ENCODE results near the gene CDH3. TPM values are rescaled to one million over a fixed set of nuclear protein-coding genes. Genes with fewer than 3 reads are reported as not detected.

Gene CDH3
- total and polyA plus RNA-seq, 3 donors from 2014 or later: 3.0 to 8.2 (median 5.4) TPM

DNA sequence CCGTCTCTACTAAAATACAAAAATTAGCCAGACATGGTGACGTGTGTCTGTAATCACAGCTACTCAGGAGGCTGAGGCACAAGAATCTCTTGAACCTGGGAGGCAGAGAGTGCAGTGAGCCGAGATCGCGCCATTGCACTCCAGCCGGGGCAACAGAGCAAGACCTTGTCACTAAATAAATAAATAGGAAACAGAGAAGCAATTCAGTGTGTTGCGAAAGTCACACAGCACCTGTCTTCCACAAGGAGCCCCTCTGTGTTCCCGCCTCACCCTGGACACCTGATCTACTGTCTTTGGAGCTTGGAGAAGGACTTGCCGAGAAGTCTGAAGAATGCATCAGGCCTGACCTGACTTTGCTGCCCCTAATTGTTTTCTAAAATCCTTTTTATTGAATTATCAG, 88.5 kb downstream of the CDH3 start:
- intact Hi-C loops (cut with DNase I; ENCODE audit: low total_unique reads): no loop called here
- no peaks in the 10 kb centered on the region for H3K36me3 ChIP-seq (ENCODE audit: low read depth, missing control alignments)
- 90 to 93% methylated on average over 9 of the region's 9 CpGs for WGBS, 2 donors
- no peaks in the 10 kb centered on the region for H3K9me3 ChIP-seq
- no peak for DNase-seq
- TF ChIP-seq POLR2A (IDR thresholded peaks at IDR 0.05): no peak
- TF ChIP-seq, protein P1, sequence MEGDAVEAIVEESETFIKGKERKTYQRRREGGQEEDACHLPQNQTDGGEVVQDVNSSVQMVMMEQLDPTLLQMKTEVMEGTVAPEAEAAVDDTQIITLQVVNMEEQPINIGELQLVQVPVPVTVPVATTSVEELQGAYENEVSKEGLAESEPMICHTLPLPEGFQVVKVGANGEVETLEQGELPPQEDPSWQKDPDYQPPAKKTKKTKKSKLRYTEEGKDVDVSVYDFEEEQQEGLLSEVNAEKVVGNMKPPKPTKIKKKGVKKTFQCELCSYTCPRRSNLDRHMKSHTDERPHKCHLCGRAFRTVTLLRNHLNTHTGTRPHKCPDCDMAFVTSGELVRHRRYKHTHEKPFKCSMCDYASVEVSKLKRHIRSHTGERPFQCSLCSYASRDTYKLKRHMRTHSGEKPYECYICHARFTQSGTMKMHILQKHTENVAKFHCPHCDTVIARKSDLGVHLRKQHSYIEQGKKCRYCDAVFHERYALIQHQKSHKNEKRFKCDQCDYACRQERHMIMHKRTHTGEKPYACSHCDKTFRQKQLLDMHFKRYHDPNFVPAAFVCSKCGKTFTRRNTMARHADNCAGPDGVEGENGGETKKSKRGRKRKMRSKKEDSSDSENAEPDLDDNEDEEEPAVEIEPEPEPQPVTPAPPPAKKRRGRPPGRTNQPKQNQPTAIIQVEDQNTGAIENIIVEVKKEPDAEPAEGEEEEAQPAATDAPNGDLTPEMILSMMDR (IDR thresholded peaks at IDR 0.05): no peak
- H3K4me1 ChIP-seq: peaks cover 10% of the 10 kb centered on the region
- H3K27ac ChIP-seq: no peak overlapping the region
- no peak overlapping the region for H3K4me3 ChIP-seq
- peaks cover 3% of the 10 kb centered on the region for H3K27me3 ChIP-seq

DNA sequence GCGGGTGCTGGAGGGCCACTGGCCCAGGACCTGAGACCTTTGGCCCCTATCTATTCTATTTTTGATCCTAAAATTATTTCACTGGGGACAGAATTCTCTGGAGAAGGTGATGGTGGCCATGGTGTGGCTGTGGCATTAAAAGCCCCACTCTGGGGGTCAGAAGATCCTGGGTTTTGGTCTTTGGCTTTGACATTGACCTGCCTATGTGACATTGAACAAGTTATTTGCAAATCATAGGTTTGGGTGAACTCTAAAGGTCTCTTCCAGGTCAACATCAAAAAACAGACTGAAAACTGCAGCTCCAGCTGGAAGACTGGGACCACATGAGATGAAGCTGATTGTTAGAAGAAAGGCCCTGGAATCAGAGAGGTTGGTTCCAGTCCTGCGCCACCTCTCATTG, 89.7 kb downstream of the CDH3 start:
- H3K27ac ChIP-seq: no peak overlapping the region
- H3K4me1 ChIP-seq: peaks cover 10% of the 10 kb centered on the region
- 97 to 98% methylated on average over 2 of the region's 2 CpGs for WGBS, 2 donors
- no peak for TF ChIP-seq POLR2A (IDR thresholded peaks at IDR 0.05)
- TF ChIP-seq, protein P1 (IDR thresholded peaks at IDR 0.05): no peak
- no peak overlapping the region for H3K4me3 ChIP-seq
- H3K27me3 ChIP-seq: peaks cover 3% of the 10 kb centered on the region
- intact Hi-C loops (cut with DNase I; ENCODE audit: low total_unique reads): no loop called here
- no peak for DNase-seq
- H3K9me3 ChIP-seq: no peaks in the 10 kb centered on the region
- no peaks in the 10 kb centered on the region for H3K36me3 ChIP-seq (ENCODE audit: low read depth, missing control alignments)

DNA sequence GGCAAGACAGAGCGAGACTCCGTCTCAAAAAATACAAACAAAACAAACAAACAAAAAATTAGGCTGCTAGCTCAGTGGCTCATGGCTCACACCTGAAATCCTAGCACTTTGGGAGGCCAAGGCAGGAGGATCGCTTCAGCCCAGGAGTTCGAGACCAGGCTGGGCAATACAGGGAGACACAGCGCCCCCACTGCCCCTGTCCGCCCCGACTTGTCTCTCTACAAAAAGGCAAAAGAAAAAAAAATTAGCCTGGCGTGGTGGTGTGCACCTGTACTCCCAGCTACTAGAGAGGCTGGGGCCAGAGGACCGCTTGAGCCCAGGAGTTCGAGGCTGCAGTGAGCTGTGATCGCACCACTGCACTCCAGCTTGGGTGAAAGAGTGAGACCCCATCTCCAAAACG, 91.5 kb downstream of the CDH3 start:
- TF ChIP-seq, protein P1 (IDR thresholded peaks at IDR 0.05): no peak
- no peak for TF ChIP-seq POLR2A (IDR thresholded peaks at IDR 0.05)
- Histone ChIP-seq H3K36me3 (ENCODE audit: low read depth, missing control alignments) (no peaks in the 10 kb centered on the region), H3K27ac (no peak overlapping the region), H3K9me3 (no peaks in the 10 kb centered on the region), H3K4me1 (peaks cover 10% of the 10 kb centered on the region), H3K27me3 (peaks cover 3% of the 10 kb centered on the region), H3K4me3 (peak overlapping the region in 1 of 2 donors; percentile 61)
- WGBS, 2 donors: 69% methylated on average over 12 of the region's 12 CpGs
- intact Hi-C loops (cut with DNase I; ENCODE audit: low total_unique reads): no loop called here
- no peak for DNase-seq

DNA sequence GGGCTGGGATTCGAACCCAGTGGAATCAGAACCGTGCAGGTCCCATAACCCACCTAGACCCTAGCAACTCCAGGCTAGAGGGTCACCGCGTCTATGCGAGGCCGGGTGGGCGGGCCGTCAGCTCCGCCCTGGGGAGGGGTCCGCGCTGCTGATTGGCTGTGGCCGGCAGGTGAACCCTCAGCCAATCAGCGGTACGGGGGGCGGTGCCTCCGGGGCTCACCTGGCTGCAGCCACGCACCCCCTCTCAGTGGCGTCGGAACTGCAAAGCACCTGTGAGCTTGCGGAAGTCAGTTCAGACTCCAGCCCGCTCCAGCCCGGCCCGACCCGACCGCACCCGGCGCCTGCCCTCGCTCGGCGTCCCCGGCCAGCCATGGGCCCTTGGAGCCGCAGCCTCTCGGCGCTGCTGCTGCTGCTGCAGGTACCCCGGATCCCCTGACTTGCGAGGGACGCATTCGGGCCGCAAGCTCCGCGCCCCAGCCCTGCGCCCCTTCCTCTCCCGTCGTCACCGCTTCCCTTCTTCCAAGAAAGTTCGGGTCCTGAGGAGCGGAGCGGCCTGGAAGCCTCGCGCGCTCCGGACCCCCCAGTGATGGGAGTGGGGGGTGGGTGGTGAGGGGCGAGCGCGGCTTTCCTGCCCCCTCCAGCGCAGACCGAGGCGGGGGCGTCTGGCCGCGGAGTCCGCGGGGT, 92.1 kb downstream of the CDH3 start, which contains the start of gene CDH1:
TSS of gene CDH1 (plus strand) at position 247 of the 684 bp plus-strand sequence. CDS start at position 371, 124 bp downstream.
- H3K27ac ChIP-seq: no peak within 1 kb of the TSS
- no peaks in the 10 kb centered on the region for H3K9me3 ChIP-seq
- peaks cover 10% of the 10 kb centered on the region for H3K4me1 ChIP-seq
- TF ChIP-seq POLR2A (IDR thresholded peaks at IDR 0.05): no peak
- TF ChIP-seq, protein P1 (IDR thresholded peaks at IDR 0.05): no peak
- peak within 1 kb of the TSS; percentile 43 to 61 for H3K4me3 ChIP-seq
- H3K27me3 ChIP-seq: peaks cover 3% of the 10 kb centered on the region
- 2 to 7% methylated on average over 33 to 48 of the region's 63 CpGs for WGBS, 2 donors
- peak; percentile 73 for DNase-seq
- no peaks in the 10 kb centered on the region for H3K36me3 ChIP-seq (ENCODE audit: low read depth, missing control alignments)
- intact Hi-C loops (cut with DNase I; ENCODE audit: low total_unique reads): no loop called here
